Endothelial cell (in vitro differentiated cells): Measurements from ENCODE around the gene RNF133. TPM values are rescaled to one million over a fixed set of nuclear protein-coding genes. Genes with fewer than 3 reads are reported as not detected.
A peak's percentile ranks its signal among the peaks of the same experiment; 100 is the strongest.

Source experiments
- DNase-seq: peaks from one replicate; pipeline ENCODE4 v3.0.0; 2021; ENCODE audit warnings: low spot score
- H3K27ac Mint-ChIP-seq: one replicate; pipeline ENCODE4 v1.8.0; 2021; ENCODE audit warnings: mixed read lengths, inconsistent platforms; ENCODE audit not compliant: unreplicated experiment
- H3K27me3 Mint-ChIP-seq: one replicate; pipeline ENCODE4 v1.8.0; 2021; ENCODE audit warnings: mild to moderate bottlenecking, moderate library complexity, mixed read lengths, inconsistent platforms; ENCODE audit not compliant: unreplicated experiment
- H3K36me3 Mint-ChIP-seq: one replicate; pipeline ENCODE4 v1.8.0; 2021; ENCODE audit warnings: mild to moderate bottlenecking, low read depth, mixed read lengths, inconsistent platforms; ENCODE audit not compliant: unreplicated experiment
- H3K4me1 Mint-ChIP-seq: one replicate; pipeline ENCODE4 v1.8.0; 2021; ENCODE audit warnings: mild to moderate bottlenecking, mixed read lengths, inconsistent platforms; ENCODE audit not compliant: unreplicated experiment
- H3K4me3 Mint-ChIP-seq: one replicate; pipeline ENCODE4 v1.8.0; 2021; ENCODE audit warnings: mild to moderate bottlenecking, mixed read lengths, inconsistent platforms; ENCODE audit not compliant: unreplicated experiment
- H3K9me3 Mint-ChIP-seq: one replicate; pipeline ENCODE4 v1.8.0; 2021; ENCODE audit warnings: mixed read lengths, inconsistent platforms; ENCODE audit not compliant: unreplicated experiment
- total RNA-seq: library from RNA; stranded (reverse); fragmentation: NEBNext Ultra II Directional; extraction: Animal tissue kit (Norgen Biotek cat#: 25700); gene quantifications from one replicate; pipeline ENCODE4 v1.2.1, GENCODE V29; 2021; ENCODE audit not compliant: unreplicated experiment
- TF ChIP-seq, protein P1 (sequence below): fragments of 200-600 bp; sonication (generic); IDR thresholded peaks from one replicate; pipeline ENCODE4 v1.5.0; 2021; ENCODE audit warnings: antibody characterized with exemption; ENCODE audit not compliant: unreplicated experiment

Gene RNF133
- total RNA-seq, 1 donor from 2014 or later: 0.49 TPM

DNA sequence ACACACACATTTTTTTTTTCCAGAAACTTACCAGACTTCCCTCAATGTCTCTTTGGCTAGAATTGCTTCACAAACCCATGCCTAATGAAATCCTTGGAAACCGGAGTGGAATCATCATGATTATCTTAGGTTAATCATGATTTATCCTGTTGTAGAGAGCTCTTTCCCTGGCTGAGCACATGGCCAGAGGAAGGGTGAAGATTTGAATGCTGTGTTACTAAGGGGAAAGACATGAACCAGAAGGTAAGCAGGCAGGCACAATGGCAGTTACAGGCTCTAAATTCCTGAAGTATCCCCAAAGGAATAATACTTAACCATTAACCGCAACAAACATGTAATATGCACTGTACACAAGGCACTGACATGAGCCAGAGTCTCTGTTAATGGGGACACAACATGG lies 7.9 kb upstream of the RNF133 start:
- Mint-ChIP-seq H3K4me1 (no peaks in the 10 kb centered on the region), H3K36me3 (peaks cover 3% of the 10 kb centered on the region), H3K27ac (no peak overlapping the region), H3K4me3 (no peak overlapping the region), H3K27me3 (no peaks in the 10 kb centered on the region), H3K9me3 (no peaks in the 10 kb centered on the region)
- no peak for DNase-seq
- TF ChIP-seq, protein P1, sequence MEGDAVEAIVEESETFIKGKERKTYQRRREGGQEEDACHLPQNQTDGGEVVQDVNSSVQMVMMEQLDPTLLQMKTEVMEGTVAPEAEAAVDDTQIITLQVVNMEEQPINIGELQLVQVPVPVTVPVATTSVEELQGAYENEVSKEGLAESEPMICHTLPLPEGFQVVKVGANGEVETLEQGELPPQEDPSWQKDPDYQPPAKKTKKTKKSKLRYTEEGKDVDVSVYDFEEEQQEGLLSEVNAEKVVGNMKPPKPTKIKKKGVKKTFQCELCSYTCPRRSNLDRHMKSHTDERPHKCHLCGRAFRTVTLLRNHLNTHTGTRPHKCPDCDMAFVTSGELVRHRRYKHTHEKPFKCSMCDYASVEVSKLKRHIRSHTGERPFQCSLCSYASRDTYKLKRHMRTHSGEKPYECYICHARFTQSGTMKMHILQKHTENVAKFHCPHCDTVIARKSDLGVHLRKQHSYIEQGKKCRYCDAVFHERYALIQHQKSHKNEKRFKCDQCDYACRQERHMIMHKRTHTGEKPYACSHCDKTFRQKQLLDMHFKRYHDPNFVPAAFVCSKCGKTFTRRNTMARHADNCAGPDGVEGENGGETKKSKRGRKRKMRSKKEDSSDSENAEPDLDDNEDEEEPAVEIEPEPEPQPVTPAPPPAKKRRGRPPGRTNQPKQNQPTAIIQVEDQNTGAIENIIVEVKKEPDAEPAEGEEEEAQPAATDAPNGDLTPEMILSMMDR: no peak

DNA sequence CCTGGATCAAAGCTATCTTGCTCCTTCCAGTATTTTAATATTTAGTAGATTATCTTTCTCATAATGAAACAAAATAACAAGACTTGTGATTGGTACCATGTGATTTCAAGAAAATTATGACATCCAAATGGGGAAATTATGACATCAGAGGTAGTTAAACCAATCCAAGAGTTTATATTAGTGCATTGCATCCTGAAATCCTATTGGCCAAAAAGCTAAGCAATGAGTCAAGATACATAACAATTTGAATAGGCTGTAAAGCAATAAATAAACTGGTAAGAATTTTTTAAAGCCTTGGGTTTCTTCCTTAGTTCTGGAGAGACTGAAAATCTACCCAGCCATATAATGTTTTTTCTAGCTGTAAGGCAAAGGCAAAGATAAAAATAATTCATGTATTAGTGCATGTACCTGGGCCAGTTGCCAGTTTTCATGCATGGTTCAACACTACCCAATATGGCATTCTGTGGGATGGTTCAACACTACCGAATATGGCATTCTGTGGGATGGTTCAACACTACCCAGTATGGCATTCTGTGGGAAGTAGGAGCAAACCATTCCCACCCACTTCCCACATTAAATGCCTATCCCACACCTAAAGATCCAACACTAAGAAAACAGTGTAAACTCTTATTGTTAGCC lies 4.1 kb upstream of the RNF133 start, which contains the start of gene RNF148:
Gene RNF148, minus strand, starts transcription at position 51 of the 639 bp plus-strand sequence. CDS start 172 bp downstream, outside the sequence.
- H3K4me1 Mint-ChIP-seq: no peaks in the 10 kb centered on the region
- H3K27me3 Mint-ChIP-seq: peaks cover 2% of the 10 kb centered on the region
- DNase-seq: no peak
- H3K9me3 Mint-ChIP-seq: no peaks in the 10 kb centered on the region
- TF ChIP-seq, protein P1: no peak
- no peak within 1 kb of the TSS for H3K4me3 Mint-ChIP-seq
- no peak within 1 kb of the TSS for H3K27ac Mint-ChIP-seq
- peaks cover 3% of the 10 kb centered on the region for H3K36me3 Mint-ChIP-seq

- Mint-ChIP-seq H3K4me1 (peaks cover 3% of the 10 kb centered on the region), H3K36me3 (peaks cover 7% of the 10 kb centered on the region), H3K4me3 (no peak overlapping the region), H3K27me3 (peaks cover 4% of the 10 kb centered on the region), H3K9me3 (no peaks in the 10 kb centered on the region), H3K27ac (no peak overlapping the region)
- TF ChIP-seq, protein P1: no peak
- DNase-seq: no peak
These were observed 3.1 kb downstream of the RNF133 start for GRCh38 chr7:122695816-122696215.

GRCh38 chr7:122694697-122695096 lies 4.2 kb downstream of the RNF133 start:
- peaks cover 4% of the 10 kb centered on the region for H3K27me3 Mint-ChIP-seq
- no peak overlapping the region for H3K27ac Mint-ChIP-seq
- H3K36me3 Mint-ChIP-seq: peaks cover 7% of the 10 kb centered on the region
- no peaks in the 10 kb centered on the region for H3K9me3 Mint-ChIP-seq
- TF ChIP-seq, protein P1: no peak
- no peak overlapping the region for H3K4me3 Mint-ChIP-seq
- peaks cover 3% of the 10 kb centered on the region for H3K4me1 Mint-ChIP-seq
- DNase-seq: no peak

- TF ChIP-seq, protein P1: no peak
- H3K27ac Mint-ChIP-seq: no peak overlapping the region
These were observed 6.1 kb downstream of the RNF133 start for GRCh38 chr7:122692769-122693309.

More at GRCh38 chr7:122692769-122693309, 6.1 kb downstream of the RNF133 start:
- peaks cover 2% of the 10 kb centered on the region for H3K27me3 Mint-ChIP-seq
- H3K4me1 Mint-ChIP-seq: peaks cover 3% of the 10 kb centered on the region
- H3K36me3 Mint-ChIP-seq: peaks cover 7% of the 10 kb centered on the region
- DNase-seq: no peak
- no peaks in the 10 kb centered on the region for H3K9me3 Mint-ChIP-seq
- peak overlapping the region; percentile 45 for H3K4me3 Mint-ChIP-seq
